Suprapubic skin (tissue), 4 donors: Measurements from ENCODE around the gene DDX23. TPM values are rescaled to one million over a fixed set of nuclear protein-coding genes. Genes with fewer than 3 reads are reported as not detected.

Experiments used
- DNase-seq, 2 donors: peaks; one replicate each; pipeline ENCODE4 v3.0.0-alpha.2; 2019; ENCODE audit warnings: low spot score in 2 of 2
- H3K27ac ChIP-seq: fragments of 200-600 bp; sonication (generic); one replicate; pipeline ENCODE4 v1.5.1; 2019
- H3K27me3 ChIP-seq: fragments of 200-600 bp; sonication (generic); one replicate; pipeline ENCODE4 v1.5.1; 2019
- H3K36me3 ChIP-seq: fragments of 200-600 bp; sonication (generic); one replicate; pipeline ENCODE4 v1.5.1; 2019
- H3K4me1 ChIP-seq: fragments of 200-600 bp; sonication (generic); one replicate; pipeline ENCODE4 v1.5.1; 2019
- H3K4me3 ChIP-seq: fragments of 200-600 bp; sonication (generic); one replicate; pipeline ENCODE4 v1.5.1; 2019; ENCODE audit warnings: mild to moderate bottlenecking
- H3K9me3 ChIP-seq: fragments of 200-600 bp; sonication (generic); one replicate; pipeline ENCODE4 v1.5.1; 2019
- EP300 ChIP-seq: sonication (generic); formaldehyde crosslinking; IDR thresholded peaks from one replicate; pipeline ENCODE4 v1.6.1; 2017; ENCODE audit warnings: antibody characterized with exemption
- POLR2A ChIP-seq, 2 donors: fragments of 450-650 bp; IDR thresholded peaks; one replicate each; pipeline ENCODE4 v1.6.1; 2017; ENCODE audit warnings: antibody characterized with exemption in 2 of 2, mild to moderate bottlenecking in 2 of 2, moderate library complexity in 2 of 2
- POLR2AphosphoS5 ChIP-seq, 3 donors: sonication (generic); formaldehyde crosslinking; IDR thresholded peaks; one replicate each; pipeline ENCODE4 v1.6.1; 2017; ENCODE audit warnings: antibody characterized with exemption in 3 of 3
- WGBS: methylation state at CpG from one replicate; pipeline ENCODE4 v1.1.5; 2018; 5-methylcytosine and 5-hydroxymethylcytosine counted together
- total RNA-seq, 4 donors: library from RNA; depleted of rRNA; stranded (reverse); fragments of >200 nt; gene quantifications; one replicate each; pipeline ENCODE4 v1.1.0, GENCODE V29; 2016
- TF ChIP-seq, protein P1 (sequence below), 2 donors: fragments of 200-600 bp in 1 of 2; fragments of 450-650 bp in 1 of 2; sonication (generic) in 1 of 2; IDR thresholded peaks; one replicate each; pipeline ENCODE4 v1.5.1; 2016 to 2019; ENCODE audit warnings: antibody characterized with exemption in 2 of 2, mild to moderate bottlenecking in 1 of 2, moderate library complexity in 1 of 2

Gene DDX23
- total RNA-seq, 4 donors from 2014 or later, result 55.0 to 125 (median 62.2) TPM

DNA sequence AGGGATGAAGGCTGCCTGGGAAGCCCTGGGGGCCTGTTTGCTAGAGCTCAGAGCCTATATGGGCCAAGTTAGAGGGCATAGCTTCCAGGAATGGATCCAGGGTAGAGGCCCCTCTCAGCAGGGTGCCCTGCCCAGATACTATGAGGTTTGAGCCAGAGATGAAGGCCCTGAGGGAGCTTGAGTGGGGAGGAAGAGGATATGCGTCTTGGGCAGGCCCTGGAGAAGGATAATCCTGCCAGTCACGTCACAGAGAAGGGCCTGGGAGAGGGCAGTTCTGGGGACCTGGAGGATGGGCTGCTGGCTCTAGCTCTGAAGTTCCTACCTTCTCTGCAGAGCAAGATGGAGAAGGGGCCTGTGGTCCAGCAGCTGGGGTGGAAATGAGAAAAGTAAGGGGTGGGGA is 39.6 kb downstream of the DDX23 start:
- DNase-seq, result no peak
- Histone ChIP-seq H3K36me3 (no peaks in the 10 kb centered on the region), H3K4me1 (peaks cover 33% of the 10 kb centered on the region), H3K27me3 (no peaks in the 10 kb centered on the region), H3K9me3 (no peaks in the 10 kb centered on the region), H3K27ac (no peak overlapping the region), H3K4me3 (no peak overlapping the region)
- TF ChIP-seq, protein P1, sequence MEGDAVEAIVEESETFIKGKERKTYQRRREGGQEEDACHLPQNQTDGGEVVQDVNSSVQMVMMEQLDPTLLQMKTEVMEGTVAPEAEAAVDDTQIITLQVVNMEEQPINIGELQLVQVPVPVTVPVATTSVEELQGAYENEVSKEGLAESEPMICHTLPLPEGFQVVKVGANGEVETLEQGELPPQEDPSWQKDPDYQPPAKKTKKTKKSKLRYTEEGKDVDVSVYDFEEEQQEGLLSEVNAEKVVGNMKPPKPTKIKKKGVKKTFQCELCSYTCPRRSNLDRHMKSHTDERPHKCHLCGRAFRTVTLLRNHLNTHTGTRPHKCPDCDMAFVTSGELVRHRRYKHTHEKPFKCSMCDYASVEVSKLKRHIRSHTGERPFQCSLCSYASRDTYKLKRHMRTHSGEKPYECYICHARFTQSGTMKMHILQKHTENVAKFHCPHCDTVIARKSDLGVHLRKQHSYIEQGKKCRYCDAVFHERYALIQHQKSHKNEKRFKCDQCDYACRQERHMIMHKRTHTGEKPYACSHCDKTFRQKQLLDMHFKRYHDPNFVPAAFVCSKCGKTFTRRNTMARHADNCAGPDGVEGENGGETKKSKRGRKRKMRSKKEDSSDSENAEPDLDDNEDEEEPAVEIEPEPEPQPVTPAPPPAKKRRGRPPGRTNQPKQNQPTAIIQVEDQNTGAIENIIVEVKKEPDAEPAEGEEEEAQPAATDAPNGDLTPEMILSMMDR (IDR thresholded peaks at IDR 0.05), result no peak
- TF ChIP-seq POLR2AphosphoS5 (IDR thresholded peaks at IDR 0.05) (no peak), EP300 (no peak), POLR2A (IDR thresholded peaks at IDR 0.05) (no peak)
- 39% methylated on average over 2 of the region's 2 CpGs for WGBS

DNA sequence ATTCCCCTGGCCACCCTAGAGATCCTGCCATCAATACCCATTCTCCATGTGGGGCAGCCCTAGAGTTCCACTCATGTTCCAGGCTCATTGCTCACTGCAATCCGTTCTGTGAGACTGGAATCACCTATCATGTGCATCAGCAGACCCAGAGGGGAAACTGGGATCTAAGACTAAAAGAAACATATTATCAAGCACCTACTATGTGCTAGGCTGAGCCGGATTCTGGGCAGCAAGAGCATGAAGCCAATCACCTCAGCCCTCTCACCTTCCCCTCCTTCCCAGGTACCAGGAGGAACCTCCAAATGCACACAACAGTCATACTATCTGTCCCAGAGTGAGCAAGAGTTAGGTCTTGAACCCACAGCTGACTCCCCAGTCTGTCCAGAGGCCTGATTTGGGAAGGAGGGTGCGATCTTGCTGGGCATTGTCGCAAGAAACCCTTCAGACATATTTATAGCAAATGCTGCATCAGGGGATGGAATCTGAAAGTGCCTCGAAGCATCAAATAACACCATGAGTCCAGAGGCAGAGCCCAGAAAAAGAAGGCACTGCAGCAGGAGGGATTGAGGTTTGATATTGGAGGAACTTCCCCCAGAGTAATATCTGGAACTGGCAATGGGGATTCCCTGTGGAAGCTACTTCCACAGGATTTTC is 40.4 kb downstream of the DDX23 start:
- WGBS, result 89% methylated on average over 5 of the region's 5 CpGs
- Histone ChIP-seq H3K4me3 (no peak overlapping the region), H3K4me1 (peaks cover 25% of the 10 kb centered on the region), H3K9me3 (no peaks in the 10 kb centered on the region), H3K27ac (no peak overlapping the region), H3K27me3 (no peaks in the 10 kb centered on the region), H3K36me3 (no peaks in the 10 kb centered on the region)
- DNase-seq, result no peak
- TF ChIP-seq EP300, result no peak
- no peak for TF ChIP-seq POLR2AphosphoS5 (IDR thresholded peaks at IDR 0.05)
- no peak for TF ChIP-seq POLR2A (IDR thresholded peaks at IDR 0.05)
- TF ChIP-seq, protein P1 (IDR thresholded peaks at IDR 0.05), result no peak

DNA sequence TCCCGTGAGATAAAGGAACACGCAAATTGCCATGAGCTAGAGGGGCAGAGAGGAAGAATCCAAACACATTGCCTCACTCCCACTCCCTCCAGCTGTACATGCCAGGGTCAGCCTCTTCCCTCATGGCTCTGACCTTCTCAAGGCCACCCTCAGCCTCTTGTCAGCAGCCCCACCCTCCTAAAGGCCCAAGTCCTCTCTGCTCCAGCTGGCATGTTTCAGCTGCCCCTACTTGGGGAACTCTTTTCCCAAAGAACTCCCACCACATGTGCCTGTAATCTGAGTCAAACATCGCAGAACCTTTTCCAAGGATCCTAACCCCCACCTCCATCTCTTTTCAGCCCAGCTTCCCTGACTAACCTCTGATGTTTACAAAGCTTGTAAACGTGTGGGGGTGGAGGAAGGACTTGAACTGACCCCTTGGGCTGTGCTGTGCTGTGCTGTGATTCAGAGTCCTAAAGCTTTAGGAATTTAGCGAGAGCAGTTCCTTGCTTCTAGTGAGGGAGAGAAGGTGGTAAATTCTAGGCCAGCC is 41.0 kb downstream of the DDX23 start:
- Histone ChIP-seq H3K27me3 (no peaks in the 10 kb centered on the region), H3K27ac (no peak overlapping the region), H3K4me3 (no peak overlapping the region), H3K36me3 (no peaks in the 10 kb centered on the region), H3K4me1 (peaks cover 19% of the 10 kb centered on the region), H3K9me3 (no peaks in the 10 kb centered on the region)
- no peak for DNase-seq
- 59% methylated on average over 5 of the region's 5 CpGs for WGBS
- TF ChIP-seq, protein P1 (IDR thresholded peaks at IDR 0.05), result no peak
- TF ChIP-seq POLR2A (IDR thresholded peaks at IDR 0.05) (no peak), EP300 (no peak), POLR2AphosphoS5 (IDR thresholded peaks at IDR 0.05) (no peak)

DNA sequence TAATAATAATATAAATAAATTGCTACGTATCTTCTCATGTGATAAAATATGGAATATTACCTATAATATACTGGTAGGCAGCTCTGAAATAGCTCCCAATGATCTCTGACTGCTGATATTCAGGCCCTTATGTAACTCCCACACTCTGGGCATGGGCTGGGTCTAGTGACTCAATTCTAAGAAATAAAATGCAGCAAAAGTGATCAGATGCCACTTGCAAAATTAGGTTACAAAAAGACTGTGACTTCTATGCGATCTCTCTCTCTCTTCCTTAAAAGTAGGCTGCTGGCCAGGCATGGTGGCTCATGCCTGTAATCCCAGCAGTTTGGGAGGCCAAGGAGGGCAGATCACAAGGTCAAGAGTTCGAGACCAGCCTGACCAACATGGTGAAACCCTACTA is 44.0 kb downstream of the DDX23 start:
- Histone ChIP-seq H3K27ac (no peak overlapping the region), H3K9me3 (no peaks in the 10 kb centered on the region), H3K27me3 (no peaks in the 10 kb centered on the region), H3K36me3 (no peaks in the 10 kb centered on the region), H3K4me1 (no peaks in the 10 kb centered on the region), H3K4me3 (no peak overlapping the region)
- 91% methylated on average over 3 of the region's 3 CpGs for WGBS
- TF ChIP-seq POLR2AphosphoS5 (IDR thresholded peaks at IDR 0.05) (no peak), EP300 (no peak), POLR2A (IDR thresholded peaks at IDR 0.05) (no peak)
- TF ChIP-seq, protein P1 (IDR thresholded peaks at IDR 0.05), result no peak
- DNase-seq, result no peak

DNA sequence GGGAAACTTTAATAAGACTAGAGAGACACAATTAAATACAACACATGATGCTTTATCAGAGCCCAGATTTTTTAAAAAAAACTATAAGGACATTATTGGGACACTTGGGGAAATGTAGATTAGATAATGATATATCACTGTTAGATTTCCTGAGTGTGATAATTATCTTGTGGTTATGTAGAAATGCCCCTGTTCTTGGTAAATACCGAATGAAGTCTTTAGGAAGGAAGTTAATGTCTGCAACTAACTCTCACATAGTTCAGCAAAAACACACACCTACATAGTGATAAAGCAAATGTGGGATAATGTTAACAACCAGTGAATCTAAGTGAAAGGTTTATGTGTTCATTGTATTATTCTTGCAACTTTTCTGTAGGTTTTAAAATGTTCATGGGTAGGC is 48.3 kb downstream of the DDX23 start:
- DNase-seq, result no peak
- H3K36me3 ChIP-seq, result no peaks in the 10 kb centered on the region
- peaks cover 8% of the 10 kb centered on the region for H3K27me3 ChIP-seq
- WGBS, result 42% methylated on average over 1 of the region's 1 CpG
- no peaks in the 10 kb centered on the region for H3K4me1 ChIP-seq
- no peaks in the 10 kb centered on the region for H3K9me3 ChIP-seq
- H3K27ac ChIP-seq, result no peak overlapping the region
- TF ChIP-seq, protein P1 (IDR thresholded peaks at IDR 0.05), result no peak
- TF ChIP-seq POLR2A (IDR thresholded peaks at IDR 0.05) (no peak), EP300 (no peak), POLR2AphosphoS5 (IDR thresholded peaks at IDR 0.05) (no peak)
- H3K4me3 ChIP-seq, result no peak overlapping the region
